ENCODE data around the gene TEX14. TPM values are rescaled to one million over a fixed set of nuclear protein-coding genes. Genes with fewer than 3 reads are reported as not detected.
A peak's percentile ranks its signal among the peaks of the same experiment; 100 is the strongest.

Gene TEX14
- total and polyA plus RNA-seq, 10 of the 15 experiments (the other 5 are each of a cell fraction or from before 2014, with no cell fraction given), result 0.15 to 1.3 (median 0.66) TPM

- Histone ChIP-seq H4K20me1 (ENCODE audit: control insufficient read depth, insufficient read depth) (no peaks in the 10 kb centered on the region), H3K9ac (ENCODE audit: control insufficient read depth, insufficient read depth, low read length) (peak overlapping the region; percentile 9; the same call in 1 of the 2 replicates), H3K4me1 (ENCODE audit: control insufficient read depth, insufficient read depth, low read length) (peaks cover 11% of the 10 kb centered on the region), H3K4me3 (no peak overlapping the region), H3K27ac (ENCODE audit: control insufficient read depth, insufficient read depth) (0 out of 2 replicates have a peak overlapping the region, but pooled peaks have one; percentile 33), H2AFZ (ENCODE audit: control insufficient read depth, low read depth, low read length) (peak overlapping the region; percentile 55), H3K79me2 (ENCODE audit: control insufficient read depth, insufficient read depth, low read length) (no peaks in the 10 kb centered on the region), H3K27me3 (replicated peaks in 1 of 2; ENCODE audit: control insufficient read depth in 2 of 2, insufficient read depth in 2 of 2, low read length in 1 of 2) (no peaks in the 10 kb centered on the region), H3K36me3 (ENCODE audit: control insufficient read depth in 2 of 2, insufficient read depth in 2 of 2, low read length in 1 of 2) (no peaks in the 10 kb centered on the region), H3K4me2 (ENCODE audit: control insufficient read depth, insufficient read depth) (peak overlapping the region; percentile 26), H3K9me3 (replicated peaks; ENCODE audit: control insufficient read depth, insufficient read depth, low read length) (no peaks in the 10 kb centered on the region)
- ChIA-PET SMC1A (ENCODE audit: uncharacterized antibody, unreplicated experiment) (interaction anchor here (0.9 to 2.4 kb wide), 10 partner anchors 10 to 115 kb away, joined by 3 to 17 read pairs (median 4); partner anchors contain the start of genes RAD51C and TEX14), RAD21 (ENCODE audit: unreplicated experiment) (interaction anchor here (1.1 to 2.7 kb wide), 8 partner anchors 13 to 325 kb away, joined by 3 to 11 read pairs (median 4); partner anchors contain the start of genes RAD51C and TEX14), CTCF (interaction anchor here (0.6 to 2.6 kb wide), 4 partner anchors 9 to 103 kb away, joined by 3 to 9 read pairs (median 4); no protein-coding TSS in a partner anchor), POLR2A (interaction anchor here (0.7 to 2.4 kb wide), 9 partner anchors 10 to 65 kb away, joined by 3 to 9 read pairs (median 4); partner anchors contain the start of gene RAD51C)
- in situ Hi-C loops (cut with MboI) (no loop called here), intact Hi-C loops (cut with micrococcal nuclease; ENCODE audit: unreplicated experiment) (no loop called here)
- DNase-seq (ENCODE audit: low read depth, low spot score) (no peak), ATAC-seq (peak; percentile 26), FAIRE-seq (no peak)
- 32% methylated on average over 6 of the region's 6 CpGs for WGBS (ENCODE audit: insufficient coverage, insufficient replicate concordance, low lambda C conversion rate, missing lambda C conversion rate)
- TF ChIP-seq ZNF24 (IDR thresholded peaks at IDR 0.05) (peak; percentile 46; the same call in 1 of the 2 replicates), HDGF (IDR thresholded peaks at IDR 0.05) (no peak), MEF2B (IDR thresholded peaks at IDR 0.05; ENCODE audit: partially characterized antibody, poor library complexity, severe bottlenecking) (peak; percentile 53), TBL1XR1 (IDR thresholded peaks at IDR 0.05; ENCODE audit: low read depth, low read length) (no peak)
- no TSS peak for BruUV-seq (replicated peaks)
Observed at GRCh38 chr17:58680038-58680369, 11.8 kb downstream of the TEX14 start.

- peak overlapping the region; percentile 26 for H3K4me2 ChIP-seq (ENCODE audit: control insufficient read depth, insufficient read depth)
- BruUV-seq (replicated peaks), result TSS peak; percentile 100
- no peaks in the 10 kb centered on the region for H3K36me3 ChIP-seq (ENCODE audit: control insufficient read depth in 2 of 2, insufficient read depth in 2 of 2, low read length in 1 of 2)
- no peaks in the 10 kb centered on the region for H3K79me2 ChIP-seq (ENCODE audit: control insufficient read depth, insufficient read depth, low read length)
- DNase-seq (ENCODE audit: low read depth, low spot score) (peak; percentile 89), ATAC-seq (peak; percentile 91), FAIRE-seq (peak; percentile 38)
- in situ Hi-C loops (cut with MboI) (no loop called here), intact Hi-C loops (cut with micrococcal nuclease; ENCODE audit: unreplicated experiment) (loop anchor here (1.0 to 2.0 kb wide), 3 partner anchors 20 to 48 kb away; no protein-coding TSS in a partner anchor)
- ChIA-PET POLR2A (interaction anchor here (0.6 to 2.4 kb wide), 10 partner anchors 10 to 76 kb away, joined by 3 to 9 read pairs (median 4); partner anchors contain the start of gene RAD51C), RAD21 (ENCODE audit: unreplicated experiment) (interaction anchor here (1.1 to 2.7 kb wide), 9 partner anchors 13 to 325 kb away, joined by 3 to 11 read pairs (median 3); partner anchors contain the start of genes RAD51C and TEX14), SMC1A (ENCODE audit: uncharacterized antibody, unreplicated experiment) (interaction anchor here (1.0 to 2.4 kb wide), 9 partner anchors 9 to 115 kb away, joined by 3 to 17 read pairs (median 4); partner anchors contain the start of genes RAD51C and TEX14), CTCF (interaction anchor here (0.6 to 2.6 kb wide), 6 partner anchors 10 to 270 kb away, joined by 3 to 9 read pairs (median 4); no protein-coding TSS in a partner anchor)
- H4K20me1 ChIP-seq (ENCODE audit: control insufficient read depth, insufficient read depth), result no peaks in the 10 kb centered on the region
- H3K27ac ChIP-seq (ENCODE audit: control insufficient read depth, insufficient read depth), result 0 out of 2 replicates have a peak overlapping the region, but pooled peaks have one; percentile 33
- H3K4me1 ChIP-seq (ENCODE audit: control insufficient read depth, insufficient read depth, low read length), result peaks cover 11% of the 10 kb centered on the region
- H3K27me3 ChIP-seq (replicated peaks in 1 of 2; ENCODE audit: control insufficient read depth in 2 of 2, insufficient read depth in 2 of 2, low read length in 1 of 2), result no peaks in the 10 kb centered on the region
- 27% methylated on average over 12 of the region's 12 CpGs for WGBS (ENCODE audit: insufficient coverage, insufficient replicate concordance, low lambda C conversion rate, missing lambda C conversion rate)
- H3K9me3 ChIP-seq (replicated peaks; ENCODE audit: control insufficient read depth, insufficient read depth, low read length), result no peaks in the 10 kb centered on the region
- peak overlapping the region; percentile 26; the same call in 1 of the 2 replicates for H3K9ac ChIP-seq (ENCODE audit: control insufficient read depth, insufficient read depth, low read length)
- peak overlapping the region; percentile 55 for H2AFZ ChIP-seq (ENCODE audit: control insufficient read depth, low read depth, low read length)
- H3K4me3 ChIP-seq, result no peak overlapping the region
- TF ChIP-seq ASH2L (IDR thresholded peaks at IDR 0.05; ENCODE audit: borderline replicate concordance, low read depth) (no peak), FOXM1 (IDR thresholded peaks at IDR 0.05; ENCODE audit: low read depth, low read length) (peak; percentile 99), STAT3 (IDR thresholded peaks at IDR 0.05; ENCODE audit: low read depth, low read length) (peak; percentile 99), E2F8 (IDR thresholded peaks at IDR 0.05; ENCODE audit: low read depth, partially characterized antibody) (no peak), SUPT20H (IDR thresholded peaks at IDR 0.05; ENCODE audit: borderline replicate concordance, control insufficient read depth, low read depth, low read length) (no peak), SP1 (IDR thresholded peaks at IDR 0.05; ENCODE audit: low read depth, low read length) (peak; percentile 79), BCL11A (IDR thresholded peaks at IDR 0.05; ENCODE audit: low read depth, low read length) (peak; percentile 99), NFIC (IDR thresholded peaks at IDR 0.05; ENCODE audit: low read depth, low read length) (peak; percentile 99), POLR2AphosphoS5 (IDR thresholded peaks at IDR 0.05; ENCODE audit: low read length) (peak; percentile 100)
Observed at GRCh38 chr17:58679263-58680037, 12.4 kb downstream of the TEX14 start.

Data from GM12878 (cell line).